Melanocyte of skin (primary cell): Measurements from ENCODE around the gene RAD54L. TPM values are rescaled to one million over a fixed set of nuclear protein-coding genes. Genes with fewer than 3 reads are reported as not detected.

Experiments used
- total RNA-seq, 2 donors: library from RNA; depleted of rRNA; stranded (reverse); fragments of >200 nt; gene quantifications; 2 replicates each; pipeline ENCODE4 v1.2.3, GENCODE V29; 2012

The RAD54L gene
- total RNA-seq, result 10 to 100 TPM in 1 of 2 donors, 1 to 10 TPM in 1; 4.5 to 13.0 TPM

GRCh38 chr1:46247436-46248121 is at the start of gene RAD54L:
TSS of gene RAD54L (plus strand) at chr1:46247763. CDS start at chr1:46248406, 643 bp downstream.

GRCh38 chr1:46197964-46198811 is 49.4 kb upstream of the RAD54L start, which contains the start of gene POMGNT1:
TSS of gene POMGNT1 (minus strand) at chr1:46198434. CDS start at chr1:46197821, 613 bp downstream.

GRCh38 chr1:46303038-46303871 is 55.7 kb downstream of the RAD54L start, which contains the start of the genes LRRC41 and UQCRH:
TSS of gene LRRC41 (minus strand) at chr1:46303616. CDS start at chr1:46303322, 294 bp downstream.
TSS of gene UQCRH (plus strand) at chr1:46303698. CDS start at chr1:46303767, 69 bp downstream.

Other genes with a start within 250 kb of the RAD54L start
- gene PIK3R3, start 115.1 kb upstream of the RAD54L start, total RNA-seq, result 10 to 100 TPM in 1 of 2 donors, 1 to 10 TPM in 1; 6.7 to 14.5 TPM
- gene TSPAN1, start 72.7 kb upstream of the RAD54L start, total RNA-seq, result under 1 TPM in 1 of 2 donors, not detected in 1; 1.00 TPM
- not detected for gene P3R3URF, start 71.3 kb upstream of the RAD54L start, total RNA-seq
- 10 to 100 TPM; 86.4 to 96.9 TPM for gene POMGNT1, start 49.3 kb upstream of the RAD54L start, total RNA-seq
- gene LURAP1, start 44.4 kb upstream of the RAD54L start, total RNA-seq, result 10 to 100 TPM; 12.3 to 14.5 TPM
- 10 to 100 TPM; 86.7 to 90.9 TPM for gene LRRC41, start 55.9 kb downstream of the RAD54L start, total RNA-seq
- 100 to 1,000 TPM; 258 to 297 TPM for gene UQCRH, start 55.9 kb downstream of the RAD54L start, total RNA-seq
- 10 to 100 TPM; 23.1 to 26.6 TPM for gene NSUN4, start 93.0 kb downstream of the RAD54L start, total RNA-seq
- 1 to 10 TPM; 1.3 to 5.9 TPM for gene FAAH, start 146.6 kb downstream of the RAD54L start, total RNA-seq
- gene DMBX1, start 242.1 kb downstream of the RAD54L start, total RNA-seq, result under 1 TPM in 1 of 2 donors, not detected in 1; under 0.01 TPM